Gastrocnemius medialis (tissue), 4 donors: Measurements from ENCODE around the gene ATP6V1F.

Experiments
- CTCF ChIP-seq, 5 experiments: fragments of 450-650 bp in 3 of 5; fragments of 200-600 bp in 2 of 5; sonication (generic) in 2 of 5; IDR thresholded peaks in 4 of 5; conservative IDR thresholded peaks in 1 of 5; 1 replicate in 4 of 5; 2 replicates in 1 of 5; pipeline ENCODE4 v1.5.1; 2016 to 2019; ENCODE audit warnings: antibody characterized with exemption in 5 of 5, mild to moderate bottlenecking in 3 of 5, moderate library complexity in 3 of 5
- POLR2A ChIP-seq, 2 donors: fragments of 450-650 bp; IDR thresholded peaks; one replicate each; pipeline ENCODE4 v1.6.1; 2017; ENCODE audit warnings: antibody characterized with exemption in 2 of 2, mild to moderate bottlenecking in 2 of 2, moderate library complexity in 2 of 2

- TF ChIP-seq CTCF (IDR thresholded peaks at IDR 0.05 in 4 of 5, conservative IDR thresholded peaks at IDR 0.05 in 1 of 5) (no peak), POLR2A (IDR thresholded peaks at IDR 0.05) (no peak)
Measured at GRCh38 chr7:128844777-128845311, 17.8 kb upstream of the ATP6V1F start.
